Liver (tissue), 9 donors: ENCODE data around the gene MSH3. TPM values are rescaled to one million over a fixed set of nuclear protein-coding genes. Genes with fewer than 3 reads are reported as not detected.

Experiments
- DNase-seq: peaks from one replicate; pipeline ENCODE4 v3.0.0-alpha.2; 2017; ENCODE audit warnings: low spot score
- H3K27ac ChIP-seq, 2 donors: one replicate each; pipeline ENCODE4 v1.7.0; 2013; ENCODE audit warnings: inconsistent platforms in 2 of 2, low read length in 2 of 2, control low read depth in 1 of 2, low read depth in 1 of 2, mild to moderate bottlenecking in 1 of 2
- H3K27me3 ChIP-seq, 4 donors: one replicate each; pipeline versions ENCODE4 v1.6.1 to v1.7.0; 2013; ENCODE audit warnings: low read length in 3 of 4, inconsistent platforms in 1 of 4, mild to moderate bottlenecking in 1 of 4, moderate library complexity in 1 of 4; ENCODE audit not compliant: control insufficient read depth in 4 of 4, insufficient read depth in 4 of 4
- H3K36me3 ChIP-seq, 4 donors: one replicate each; pipeline versions ENCODE4 v1.6.1 to v1.7.0; 2013; ENCODE audit warnings: low read length in 3 of 4, mild to moderate bottlenecking in 3 of 4, low read depth in 1 of 4, moderate library complexity in 1 of 4; ENCODE audit not compliant: control insufficient read depth in 4 of 4, insufficient read depth in 3 of 4
- H3K4me1 ChIP-seq, 4 donors: one replicate each; pipeline versions ENCODE4 v1.6.1 to v1.7.0; 2013; ENCODE audit warnings: low read length in 3 of 4, mild to moderate bottlenecking in 3 of 4, moderate library complexity in 1 of 4; ENCODE audit not compliant: control insufficient read depth in 4 of 4, insufficient read depth in 4 of 4
- H3K4me3 ChIP-seq, 3 donors: one replicate each; pipeline versions ENCODE4 v1.6.1 to v1.7.0; 2013; ENCODE audit warnings: low read length in 3 of 3, control low read depth in 1 of 3, low read depth in 1 of 3, mild to moderate bottlenecking in 1 of 3
- H3K9ac ChIP-seq, 2 donors: one replicate each; pipeline ENCODE4 v1.7.0; 2013; ENCODE audit warnings: low read length in 2 of 2, mild to moderate bottlenecking in 2 of 2, moderate library complexity in 2 of 2, control low read depth in 1 of 2, low read depth in 1 of 2
- H3K9me3 ChIP-seq, 4 donors: one replicate each; pipeline versions ENCODE4 v1.6.1 to v1.7.0; 2013; ENCODE audit warnings: low read length in 3 of 4; ENCODE audit not compliant: control insufficient read depth in 4 of 4
- CTCF ChIP-seq: fragments of 150-350 bp; IDR thresholded peaks from 2 replicates; pipeline ENCODE4 v1.5.1; 2017; ENCODE audit warnings: improper control_type of control experiment, low read depth, low read length; ENCODE audit not compliant: missing input control
- EGR1 ChIP-seq, 2 donors: IDR thresholded peaks; 2 replicates each; pipeline ENCODE4 v1.6.1; 2016 to 2018; ENCODE audit warnings: antibody characterized with exemption in 2 of 2, low read depth in 2 of 2
- FOXA1 ChIP-seq: IDR thresholded peaks from 2 replicates; pipeline ENCODE4 v1.6.1; 2016; ENCODE audit warnings: antibody characterized with exemption
- FOXA2 ChIP-seq: IDR thresholded peaks from 2 replicates; pipeline ENCODE4 v1.6.1; 2016; ENCODE audit warnings: antibody characterized with exemption
- GABPA ChIP-seq, 2 donors: IDR thresholded peaks in 1 of 2; conservative IDR thresholded peaks in 1 of 2; 2 replicates each; pipeline ENCODE4 v1.6.1; 2016; ENCODE audit warnings: antibody characterized with exemption in 2 of 2, mild to moderate bottlenecking in 1 of 2, moderate library complexity in 1 of 2
- HNF4A ChIP-seq, 2 donors: conservative IDR thresholded peaks; 2 replicates each; pipeline ENCODE4 v1.6.1; 2016; ENCODE audit warnings: antibody characterized with exemption in 2 of 2, mild to moderate bottlenecking in 2 of 2
- HNF4G ChIP-seq: IDR thresholded peaks from 2 replicates; pipeline ENCODE4 v1.6.1; 2016; ENCODE audit warnings: antibody characterized with exemption
- JUND ChIP-seq, 2 donors: IDR thresholded peaks; 2 replicates each; pipeline ENCODE4 v1.6.1; 2016; ENCODE audit warnings: antibody characterized with exemption in 2 of 2
- MAX ChIP-seq: IDR thresholded peaks from 2 replicates; pipeline ENCODE4 v1.6.1; 2016; ENCODE audit warnings: antibody characterized with exemption
- RAD21 ChIP-seq, 2 donors: IDR thresholded peaks; 2 replicates each; pipeline ENCODE4 v1.6.1; 2016; ENCODE audit warnings: antibody characterized with exemption in 2 of 2, mild to moderate bottlenecking in 2 of 2
- RXRA ChIP-seq, 2 donors: IDR thresholded peaks; 2 replicates each; pipeline ENCODE4 v1.6.1; 2017 to 2018; ENCODE audit warnings: antibody characterized with exemption in 2 of 2, mild to moderate bottlenecking in 1 of 2
- SP1 ChIP-seq: IDR thresholded peaks from 2 replicates; pipeline ENCODE4 v1.6.1; 2018; ENCODE audit warnings: antibody characterized with exemption, mild to moderate bottlenecking
- TAF1 ChIP-seq: conservative IDR thresholded peaks from 2 replicates; pipeline ENCODE4 v1.6.1; 2016; ENCODE audit warnings: antibody characterized with exemption, mild to moderate bottlenecking
- YY1 ChIP-seq: IDR thresholded peaks from 2 replicates; pipeline ENCODE4 v1.6.1; 2016; ENCODE audit warnings: antibody characterized with exemption, mild to moderate bottlenecking
- ZBTB33 ChIP-seq: IDR thresholded peaks from 2 replicates; pipeline ENCODE4 v1.6.1; 2016; ENCODE audit warnings: antibody characterized with exemption
- WGBS: extraction: QIAGEN DNeasy Blood & Tissue Kit; methylation state at CpG from one replicate; pipeline ENCODE4 v1.1.7; 2013; 5-methylcytosine and 5-hydroxymethylcytosine counted together
- polyA plus RNA-seq, 2 donors: library from polyadenylated mRNA; stranded (reverse) in 1 of 2; unstranded in 1 of 2; fragments of 200-250 nt in 1 of 2; fragments of >200 nt in 1 of 2; fragmentation: Nextera tagmentation in 1 of 2; extraction: Ambion mirVana in 1 of 2; gene quantifications; one replicate each; pipeline versions ENCODE4 v1.2.1 to v1.2.3, GENCODE V29; 2013 to 2015
- total RNA-seq, 2 donors: library from RNA; depleted of rRNA; stranded (reverse); fragments of >200 nt; gene quantifications; one replicate each; pipeline ENCODE4 v1.2.3, GENCODE V29; 2014
- donor health status: healthy.
- donor health status: healthy.
- donor health status: healthy.
- donor health status: healthy.
- donor health status: healthy.

MSH3 gene
- total and polyA plus RNA-seq, 4 donors = 3.0 to 19.1 (median 7.9) TPM

- H3K27ac ChIP-seq = no peak overlapping the region
- H3K9me3 ChIP-seq = no peaks in the 10 kb centered on the region
- peaks cover 3 to 23% (median 17%) of the 10 kb centered on the region in 4 donors for H3K36me3 ChIP-seq
- no peak for DNase-seq
- peaks cover 0 to 3% (median 1%) of the 10 kb centered on the region in 4 donors for H3K4me1 ChIP-seq
- no peak overlapping the region for H3K9ac ChIP-seq
- TF ChIP-seq RAD21 (IDR thresholded peaks at IDR 0.05) (no peak), JUND (IDR thresholded peaks at IDR 0.05) (no peak)
- no peak overlapping the region for H3K4me3 ChIP-seq
- no peaks in the 10 kb centered on the region for H3K27me3 ChIP-seq
Measured at GRCh38 chr5:80798633-80799032, 144.2 kb downstream of the MSH3 start.

DNA sequence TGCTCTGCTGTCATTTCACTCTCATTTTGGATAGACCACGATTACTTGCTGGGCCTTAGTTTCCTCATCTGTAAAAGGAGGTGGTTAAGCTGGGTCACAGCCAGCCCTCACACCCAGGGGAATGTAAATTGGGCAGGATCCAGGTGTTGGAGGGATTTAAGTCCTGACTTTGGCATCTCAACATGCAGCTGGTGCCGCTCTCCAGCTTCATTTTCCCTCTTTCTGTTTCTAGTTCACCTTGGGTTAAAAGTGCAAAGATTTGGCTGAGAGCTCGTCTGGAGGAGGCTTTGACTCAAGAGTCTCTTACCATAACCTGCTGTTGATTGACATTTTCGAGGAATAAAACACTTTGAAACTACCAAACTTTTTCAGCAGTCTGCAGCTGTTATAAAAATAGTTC lies 144.6 kb downstream of the MSH3 start:
- H3K9ac ChIP-seq = no peak overlapping the region
- no peak overlapping the region for H3K4me3 ChIP-seq
- 88% methylated on average over 4 of the region's 4 CpGs for WGBS
- no peaks in the 10 kb centered on the region for H3K9me3 ChIP-seq
- TF ChIP-seq ZBTB33 (no peak), YY1 (no peak), GABPA (IDR thresholded peaks at IDR 0.05 in 1 of 2, conservative IDR thresholded peaks at IDR 0.05 in 1 of 2) (no peak), JUND (IDR thresholded peaks at IDR 0.05) (no peak), SP1 (no peak)
- H3K27me3 ChIP-seq = no peaks in the 10 kb centered on the region
- no peak overlapping the region for H3K27ac ChIP-seq
- no peak for DNase-seq
- peaks cover 3 to 19% (median 14%) of the 10 kb centered on the region in 4 donors for H3K36me3 ChIP-seq
- H3K4me1 ChIP-seq = peaks cover 0 to 3% (median 1%) of the 10 kb centered on the region in 4 donors

GRCh38 chr5:80799573-80799972 lies 145.1 kb downstream of the MSH3 start:
- Histone ChIP-seq H3K9me3 (no peaks in the 10 kb centered on the region), H3K27me3 (no peaks in the 10 kb centered on the region), H3K27ac (no peak overlapping the region), H3K9ac (no peak overlapping the region), H3K36me3 (peaks cover 1 to 16% (median 11%) of the 10 kb centered on the region in 4 donors), H3K4me3 (no peak overlapping the region), H3K4me1 (peaks cover 0 to 3% (median 1%) of the 10 kb centered on the region in 4 donors)
- WGBS = 99% methylated on average over 2 of the region's 2 CpGs
- TF ChIP-seq FOXA2 = no peak
- TF ChIP-seq RAD21 (IDR thresholded peaks at IDR 0.05) = no peak
- TF ChIP-seq FOXA1 = no peak
- no peak for TF ChIP-seq GABPA (IDR thresholded peaks at IDR 0.05 in 1 of 2, conservative IDR thresholded peaks at IDR 0.05 in 1 of 2)
- no peak for DNase-seq

- Histone ChIP-seq H3K9me3 (no peaks in the 10 kb centered on the region), H3K36me3 (peaks cover 1 to 12% (median 5%) of the 10 kb centered on the region in 4 donors), H3K27me3 (no peaks in the 10 kb centered on the region), H3K27ac (no peak overlapping the region), H3K4me3 (no peak overlapping the region), H3K4me1 (no peaks in the 10 kb centered on the region), H3K9ac (no peak overlapping the region)
- DNase-seq = no peak
- WGBS = 96% methylated on average over 1 of the region's 1 CpG
- TF ChIP-seq YY1 (no peak), FOXA1 (no peak), GABPA (IDR thresholded peaks at IDR 0.05 in 1 of 2, conservative IDR thresholded peaks at IDR 0.05 in 1 of 2) (no peak), EGR1 (IDR thresholded peaks at IDR 0.05; ENCODE audit: low read depth in 2 of 2) (no peak), CTCF (no peak), TAF1 (no peak), HNF4A (conservative IDR thresholded peaks at IDR 0.05) (no peak), HNF4G (no peak), RXRA (IDR thresholded peaks at IDR 0.05) (no peak), ZBTB33 (no peak), MAX (no peak), RAD21 (IDR thresholded peaks at IDR 0.05) (no peak)
Measured at GRCh38 chr5:80804332-80804731, 149.9 kb downstream of the MSH3 start.
